ENCODE measurements around the gene TRIM44. TPM values are rescaled to one million over a fixed set of nuclear protein-coding genes. Genes with fewer than 3 reads are reported as not detected.

The TRIM44 gene
- total RNA-seq, 6 experiments from 2014 or later = 56.7 to 65.0 (median 60.1) TPM

DNA sequence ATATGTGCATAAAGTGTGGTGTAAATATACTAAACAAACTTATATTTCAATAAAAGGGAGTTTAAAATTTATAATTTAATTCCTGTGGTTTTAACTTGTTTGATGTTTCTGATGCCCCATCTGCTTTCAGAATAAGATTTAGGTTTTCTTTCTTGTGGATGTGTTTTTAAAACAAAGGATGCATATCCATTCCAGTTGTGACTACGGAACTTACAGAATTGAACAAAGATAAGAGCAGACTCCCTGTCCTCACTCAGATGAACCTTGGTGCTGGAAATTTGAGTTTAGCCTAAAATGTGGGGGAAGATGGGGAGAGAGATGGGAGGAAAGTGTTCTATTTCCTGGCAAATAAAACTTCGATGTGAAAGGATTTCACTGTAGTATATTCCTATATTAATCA is 41.8 kb upstream of the TRIM44 start:
- no peaks in the 10 kb centered on the region for H3K9me3 Mint-ChIP-seq

GRCh38 chr11:35621620-35622019 is 41.0 kb upstream of the TRIM44 start:
- Mint-ChIP-seq H3K4me1 (ENCODE audit: low read depth) (peaks cover 77% of the 10 kb centered on the region), H3K4me3 (peak overlapping the region; percentile 92), H3K9me3 (no peaks in the 10 kb centered on the region), H3K27ac (peak overlapping the region; percentile 76), H3K27me3 (ENCODE audit: insufficient read depth) (no peaks in the 10 kb centered on the region), H3K36me3 (ENCODE audit: low read depth) (peaks cover 13% of the 10 kb centered on the region; the same call in 1 of the 2 replicates)
- DNase-seq = no peak
- TF ChIP-seq, protein P1, sequence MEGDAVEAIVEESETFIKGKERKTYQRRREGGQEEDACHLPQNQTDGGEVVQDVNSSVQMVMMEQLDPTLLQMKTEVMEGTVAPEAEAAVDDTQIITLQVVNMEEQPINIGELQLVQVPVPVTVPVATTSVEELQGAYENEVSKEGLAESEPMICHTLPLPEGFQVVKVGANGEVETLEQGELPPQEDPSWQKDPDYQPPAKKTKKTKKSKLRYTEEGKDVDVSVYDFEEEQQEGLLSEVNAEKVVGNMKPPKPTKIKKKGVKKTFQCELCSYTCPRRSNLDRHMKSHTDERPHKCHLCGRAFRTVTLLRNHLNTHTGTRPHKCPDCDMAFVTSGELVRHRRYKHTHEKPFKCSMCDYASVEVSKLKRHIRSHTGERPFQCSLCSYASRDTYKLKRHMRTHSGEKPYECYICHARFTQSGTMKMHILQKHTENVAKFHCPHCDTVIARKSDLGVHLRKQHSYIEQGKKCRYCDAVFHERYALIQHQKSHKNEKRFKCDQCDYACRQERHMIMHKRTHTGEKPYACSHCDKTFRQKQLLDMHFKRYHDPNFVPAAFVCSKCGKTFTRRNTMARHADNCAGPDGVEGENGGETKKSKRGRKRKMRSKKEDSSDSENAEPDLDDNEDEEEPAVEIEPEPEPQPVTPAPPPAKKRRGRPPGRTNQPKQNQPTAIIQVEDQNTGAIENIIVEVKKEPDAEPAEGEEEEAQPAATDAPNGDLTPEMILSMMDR (IDR thresholded peaks at IDR 0.05) = no peak

More for the DNA sequence above, 41.8 kb upstream of the TRIM44 start:
- no peaks in the 10 kb centered on the region for H3K27me3 Mint-ChIP-seq (ENCODE audit: insufficient read depth)
- peak overlapping the region; percentile 76; the same call in 1 of the 2 replicates for H3K27ac Mint-ChIP-seq
- H3K36me3 Mint-ChIP-seq (ENCODE audit: low read depth) = peaks cover 13% of the 10 kb centered on the region; the same call in 1 of the 2 replicates
- peak overlapping the region; percentile 92 for H3K4me3 Mint-ChIP-seq
- no peak for DNase-seq
- TF ChIP-seq, protein P1 (IDR thresholded peaks at IDR 0.05) = no peak
- peaks cover 77% of the 10 kb centered on the region for H3K4me1 Mint-ChIP-seq (ENCODE audit: low read depth)

DNA sequence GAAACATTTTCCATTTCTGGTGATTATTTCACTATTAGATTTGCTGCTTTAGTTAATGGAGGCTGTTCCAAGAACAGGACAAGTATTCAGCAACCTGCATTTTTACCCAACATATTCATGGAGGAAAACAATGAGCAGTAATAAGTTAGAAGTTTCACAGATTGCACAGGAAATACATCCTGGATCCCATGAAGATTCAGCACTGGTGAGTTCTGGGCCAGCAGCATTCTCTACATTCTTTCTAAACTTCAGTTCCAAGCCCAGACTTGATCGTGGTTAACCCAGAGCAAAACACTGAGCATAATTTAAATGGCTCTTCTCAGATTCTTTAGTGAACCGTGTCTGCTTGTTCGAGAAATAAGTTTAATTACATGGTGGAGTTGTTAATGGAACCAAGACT is 40.5 kb upstream of the TRIM44 start:
- TF ChIP-seq, protein P1 (IDR thresholded peaks at IDR 0.05) = no peak
- peak; percentile 56 for DNase-seq
- no peaks in the 10 kb centered on the region for H3K27me3 Mint-ChIP-seq (ENCODE audit: insufficient read depth)
- H3K4me1 Mint-ChIP-seq (ENCODE audit: low read depth) = peaks cover 77% of the 10 kb centered on the region
- peak overlapping the region; percentile 76 for H3K27ac Mint-ChIP-seq
- peaks cover 13% of the 10 kb centered on the region; the same call in 1 of the 2 replicates for H3K36me3 Mint-ChIP-seq (ENCODE audit: low read depth)
- H3K4me3 Mint-ChIP-seq = peak overlapping the region; percentile 92
- no peaks in the 10 kb centered on the region for H3K9me3 Mint-ChIP-seq

- H3K36me3 Mint-ChIP-seq (ENCODE audit: low read depth) = peaks cover 13% of the 10 kb centered on the region; the same call in 1 of the 2 replicates
- peak; percentile 56 for DNase-seq
- H3K4me3 Mint-ChIP-seq = peak overlapping the region; percentile 62; the same call in 1 of the 2 replicates
- peaks cover 1% of the 10 kb centered on the region; the same call in 1 of the 2 replicates for H3K27me3 Mint-ChIP-seq (ENCODE audit: insufficient read depth)
- peaks cover 72% of the 10 kb centered on the region for H3K4me1 Mint-ChIP-seq (ENCODE audit: low read depth)
- no peaks in the 10 kb centered on the region for H3K9me3 Mint-ChIP-seq
- TF ChIP-seq, protein P1 (IDR thresholded peaks at IDR 0.05) = no peak
- peak overlapping the region; percentile 71; the same call in 1 of the 2 replicates for H3K27ac Mint-ChIP-seq
Observed at GRCh38 chr11:35623621-35624168, 38.9 kb upstream of the TRIM44 start.

GRCh38 chr11:35624316-35624715 is 38.3 kb upstream of the TRIM44 start:
- H3K36me3 Mint-ChIP-seq (ENCODE audit: low read depth) = peaks cover 13% of the 10 kb centered on the region; the same call in 1 of the 2 replicates
- peaks cover 1% of the 10 kb centered on the region; the same call in 1 of the 2 replicates for H3K27me3 Mint-ChIP-seq (ENCODE audit: insufficient read depth)
- TF ChIP-seq, protein P1 (IDR thresholded peaks at IDR 0.05) = no peak
- H3K4me3 Mint-ChIP-seq = peak overlapping the region; percentile 62; the same call in 1 of the 2 replicates
- H3K4me1 Mint-ChIP-seq (ENCODE audit: low read depth) = peaks cover 79% of the 10 kb centered on the region
- peak overlapping the region; percentile 71; the same call in 1 of the 2 replicates for H3K27ac Mint-ChIP-seq
- DNase-seq = no peak
- H3K9me3 Mint-ChIP-seq = no peaks in the 10 kb centered on the region

Data from HFFc6 (cell line).